A549 (cell line): ENCODE results near the gene TBC1D21. TPM values are rescaled to one million over a fixed set of nuclear protein-coding genes. Genes with fewer than 3 reads are reported as not detected.

Source experiments
- ATAC-seq, 2 experiments: fragments of 200-7000 bp in 1 of 2; fragments of >200 bp in 1 of 2; cut with Nextera tagmentation in 1 of 2; cut with Tn5 transposase in 1 of 2; 3 replicates each; pipeline versions ENCODE4 v1.8.0 to v1.9.1; 2018 to 2020; ENCODE audit warnings: mild to moderate bottlenecking in 1 of 2, moderate library complexity in 1 of 2
- CTCF ChIA-PET: fragments of 300-600 bp; sonication (Branson Sonifier 250); formaldehyde crosslinking; extraction: SDS; loops from one replicate; lab custom pipeline; 2021; ENCODE audit warnings: antibody characterized with exemption, inconsistent platforms; lab: Yijun Ruan, JAX
- POLR2A ChIA-PET: fragments of 350-600 bp; formaldehyde crosslinking; extraction: SDS; loops from one replicate; lab custom pipeline; 2021; ENCODE audit warnings: antibody characterized with exemption, inconsistent platforms; lab: Yijun Ruan, JAX
- DNase-seq, 2 experiments: peaks; one replicate each; pipeline versions ENCODE4 v3.0.0 to v3.0.0-alpha.2; 2011 to 2016; ENCODE audit warnings: low read depth in 1 of 2, low spot score in 1 of 2
- FAIRE-seq: peaks from 2 replicates; lab custom pipeline; 2011; peaks lifted over from hg19 to GRCh38; lab: Jason Lieb, UNC
- H3K27ac ChIP-seq, 2 experiments: fragments of >200 bp; sonication (Bioruptor Twin); formaldehyde crosslinking; 3 replicates each; pipeline ENCODE4 v1.5.1; 2016 to 2017
- H3K4me1 ChIP-seq: fragments of >200 bp; sonication (Bioruptor Twin); formaldehyde crosslinking; 3 replicates; pipeline ENCODE4 v1.6.1; 2016
- H3K4me2 ChIP-seq: fragments of >200 bp; sonication (Bioruptor Twin); formaldehyde crosslinking; 3 replicates; pipeline ENCODE4 v1.6.1; 2016
- H3K4me3 ChIP-seq: fragments of >200 bp; sonication (Bioruptor Twin); formaldehyde crosslinking; 3 replicates; pipeline ENCODE4 v1.5.1; 2016
- H3K9me3 ChIP-seq: fragments of >200 bp; sonication (Bioruptor Twin); formaldehyde crosslinking; 3 replicates; pipeline ENCODE4 v1.6.1; 2016
- ATOH8 ChIP-seq: fragments of 250-450 bp; sonication (Bioruptor Pico); IDR thresholded peaks from 2 replicates; pipeline ENCODE4 v1.5.0; 2020; ENCODE audit warnings: low read depth, mild to moderate bottlenecking, moderate library complexity
- CHD2 ChIP-seq: fragments of 150-350 bp; IDR thresholded peaks from 2 replicates; pipeline ENCODE4 v1.6.1; 2014; ENCODE audit warnings: low read length; ENCODE audit not compliant: partially characterized antibody
- ESRRA ChIP-seq: fragments of 150-350 bp; IDR thresholded peaks from 2 replicates; pipeline ENCODE4 v1.6.1; 2014; ENCODE audit warnings: mild to moderate bottlenecking, low read length, borderline replicate concordance
- GATA3 ChIP-seq: IDR thresholded peaks from 2 replicates; pipeline ENCODE4 v1.6.1; 2012; ENCODE audit warnings: borderline replicate concordance
- HEYL ChIP-seq: fragments of 250-450 bp; sonication (Bioruptor Pico); IDR thresholded peaks from 2 replicates; pipeline ENCODE4 v1.8.0; 2021; ENCODE audit warnings: mild to moderate bottlenecking, moderate library complexity
- HMGXB4 ChIP-seq: fragments of 250-450 bp; sonication (Bioruptor Pico); IDR thresholded peaks from 2 replicates; pipeline ENCODE4 v1.5.0; 2021; ENCODE audit warnings: mild to moderate bottlenecking, moderate library complexity, borderline replicate concordance
- HOXB13 ChIP-seq: fragments of 250-450 bp; sonication (Bioruptor Pico); IDR thresholded peaks from 2 replicates; pipeline ENCODE4 v1.5.0; 2020; ENCODE audit warnings: low read depth, mild to moderate bottlenecking, moderate library complexity
- PHF8 ChIP-seq: fragments of 200-600 bp; sonication (generic); IDR thresholded peaks from 2 replicates; pipeline ENCODE4 v1.6.1; 2016; ENCODE audit warnings: low read depth, mild to moderate bottlenecking, antibody characterized with exemption, moderate library complexity, borderline replicate concordance
- POLR2AphosphoS2 ChIP-seq: conservative IDR thresholded peaks from 2 replicates; pipeline ENCODE4 v1.6.1; 2012; ENCODE audit warnings: low read length, improper control_type of control experiment, inconsistent platforms
- REST ChIP-seq: fragments of 200-600 bp; sonication (generic); IDR thresholded peaks from 2 replicates; pipeline ENCODE4 v1.6.1; 2016; ENCODE audit warnings: antibody characterized with exemption, mild to moderate bottlenecking, moderate library complexity
- ZC3H11A ChIP-seq: fragments of 450-650 bp; IDR thresholded peaks from 2 replicates; pipeline ENCODE4 v1.6.1; 2014; ENCODE audit warnings: antibody characterized with exemption, mild to moderate bottlenecking
- WGBS: methylation state at CpG from one replicate; pipeline ENCODE4 v1.1.6; 2017; ENCODE audit errors: missing lambda C conversion rate; 5-methylcytosine and 5-hydroxymethylcytosine counted together
- polyA plus RNA-seq, 4 experiments: library from polyadenylated mRNA; depleted of rRNA in 3 of 4; stranded (reverse); fragments of >200 nt; fragmentation: RNase III in 1 of 4; extraction: RNeasy Plus Mini Kit Qiagen cat#74134 plus additional on column Dnase treatment in 1 of 4; gene quantifications; 2 replicates in 3 of 4; 3 replicates in 1 of 4; pipeline ENCODE4 v1.2.3, GENCODE V29; 2011 to 2017
- TF ChIP-seq, protein P1 (sequence below): IDR thresholded peaks from 2 replicates; pipeline ENCODE4 v1.6.1; 2012
- TF ChIP-seq, protein P2 (sequence below): fragments of 150-350 bp; IDR thresholded peaks from 2 replicates; pipeline ENCODE4 v1.6.1; 2014; ENCODE audit warnings: low read depth, mild to moderate bottlenecking, low read length

Gene TBC1D21
- polyA plus RNA-seq, 2 of the 4 experiments (the other 2 are of a cell fraction) = not detected

- 40% methylated on average over 2 of the region's 3 CpGs for WGBS
- Histone ChIP-seq H3K4me3 (no peak overlapping the region), H3K4me2 (no peak overlapping the region), H3K27ac (no peak overlapping the region), H3K9me3 (no peaks in the 10 kb centered on the region), H3K4me1 (no peaks in the 10 kb centered on the region)
- FAIRE-seq (no peak), ATAC-seq (no peak), DNase-seq (no peak)
- ChIA-PET POLR2A (no interaction called here), CTCF (interaction anchor here (0.9 kb wide), 1 partner anchor 44 kb away, joined by 3 read pairs; no protein-coding TSS in a partner anchor)
- TF ChIP-seq REST = no peak
- TF ChIP-seq CHD2 = no peak
- TF ChIP-seq PHF8 = no peak
- TF ChIP-seq, protein P1, sequence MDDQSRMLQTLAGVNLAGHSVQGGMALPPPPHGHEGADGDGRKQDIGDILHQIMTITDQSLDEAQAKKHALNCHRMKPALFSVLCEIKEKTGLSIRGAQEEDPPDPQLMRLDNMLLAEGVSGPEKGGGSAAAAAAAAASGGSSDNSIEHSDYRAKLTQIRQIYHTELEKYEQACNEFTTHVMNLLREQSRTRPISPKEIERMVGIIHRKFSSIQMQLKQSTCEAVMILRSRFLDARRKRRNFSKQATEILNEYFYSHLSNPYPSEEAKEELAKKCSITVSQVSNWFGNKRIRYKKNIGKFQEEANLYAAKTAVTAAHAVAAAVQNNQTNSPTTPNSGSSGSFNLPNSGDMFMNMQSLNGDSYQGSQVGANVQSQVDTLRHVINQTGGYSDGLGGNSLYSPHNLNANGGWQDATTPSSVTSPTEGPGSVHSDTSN = no peak
- TF ChIP-seq ZC3H11A = no peak
- TF ChIP-seq GATA3 = no peak
- TF ChIP-seq HMGXB4 (CRISPR knock-in tag) = no peak
These were observed 5.9 kb upstream of the TBC1D21 start for GRCh38 chr15:73867426-73867825.

DNA sequence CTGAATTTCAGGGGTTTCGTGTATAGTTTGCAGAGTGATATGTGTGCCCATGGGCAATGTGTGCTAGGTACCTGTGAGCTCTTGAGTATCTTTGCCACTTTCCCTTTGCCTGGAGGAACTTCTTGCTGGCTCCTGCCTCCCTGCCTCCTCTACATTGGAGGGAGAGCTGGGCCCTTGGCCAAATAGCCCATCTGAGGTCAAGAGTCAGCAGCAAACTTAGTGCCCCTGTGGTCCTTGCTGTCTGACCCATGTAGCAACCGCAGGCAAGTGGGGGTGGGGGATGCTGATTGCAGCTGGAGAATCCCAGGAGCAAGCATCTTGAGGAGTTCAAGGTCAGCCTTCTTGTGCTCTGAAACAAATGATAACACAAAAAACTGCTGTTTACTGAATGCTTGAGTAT lies 5.4 kb upstream of the TBC1D21 start:
- ATAC-seq (no peak), FAIRE-seq (no peak), DNase-seq (no peak)
- Histone ChIP-seq H3K27ac (no peak overlapping the region), H3K4me2 (no peak overlapping the region), H3K4me3 (no peak overlapping the region), H3K4me1 (no peaks in the 10 kb centered on the region), H3K9me3 (no peaks in the 10 kb centered on the region)
- WGBS = 20% methylated on average over 2 of the region's 2 CpGs
- TF ChIP-seq ESRRA = no peak
- no peak for TF ChIP-seq POLR2AphosphoS2
- no peak for TF ChIP-seq REST
- no peak for TF ChIP-seq ATOH8 (CRISPR knock-in tag)
- no peak for TF ChIP-seq HEYL (CRISPR knock-in tag)
- TF ChIP-seq, protein P2, sequence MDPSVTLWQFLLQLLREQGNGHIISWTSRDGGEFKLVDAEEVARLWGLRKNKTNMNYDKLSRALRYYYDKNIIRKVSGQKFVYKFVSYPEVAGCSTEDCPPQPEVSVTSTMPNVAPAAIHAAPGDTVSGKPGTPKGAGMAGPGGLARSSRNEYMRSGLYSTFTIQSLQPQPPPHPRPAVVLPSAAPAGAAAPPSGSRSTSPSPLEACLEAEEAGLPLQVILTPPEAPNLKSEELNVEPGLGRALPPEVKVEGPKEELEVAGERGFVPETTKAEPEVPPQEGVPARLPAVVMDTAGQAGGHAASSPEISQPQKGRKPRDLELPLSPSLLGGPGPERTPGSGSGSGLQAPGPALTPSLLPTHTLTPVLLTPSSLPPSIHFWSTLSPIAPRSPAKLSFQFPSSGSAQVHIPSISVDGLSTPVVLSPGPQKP = no peak
- no peak for TF ChIP-seq HOXB13 (CRISPR knock-in tag)
- ChIA-PET CTCF (interaction anchor here (0.7 kb wide), 1 partner anchor 60 kb away, joined by 4 read pairs; no protein-coding TSS in a partner anchor), POLR2A (no interaction called here)
